T-cell (primary cell): ENCODE data around the gene TMIGD3. TPM values are rescaled to one million over a fixed set of nuclear protein-coding genes. Genes with fewer than 3 reads are reported as not detected.

ENCODE experiments used
- ATAC-seq, 4 experiments: fragments of 200-7000 bp in 3 of 4; fragments of 150-1000 bp in 1 of 4; cut with Tn5 transposase; replicated peaks in 1 of 4; 1 replicate in 3 of 4; 2 replicates in 1 of 4; pipeline ENCODE4 v1.10.0; 2021; ENCODE audit warnings: moderate library complexity in 3 of 4, mild to moderate bottlenecking in 2 of 4, moderate number of reproducible peaks in 1 of 4
- CTCF ChIA-PET, 2 donors: fragments of 300-600 bp; sonication (Branson Sonifier 250); formaldehyde crosslinking; loops; one replicate each; lab custom pipeline; 2022; ENCODE audit warnings: antibody characterized with exemption in 2 of 2; lab: Charles Lee
- POLR2A ChIA-PET, 2 donors: fragments of 300-600 bp; sonication (Branson Sonifier 250); formaldehyde crosslinking; loops; one replicate each; lab custom pipeline; 2022; ENCODE audit warnings: antibody characterized with exemption in 2 of 2; lab: Charles Lee
- DNase-seq, 35 experiments: peaks; one replicate each; pipeline versions ENCODE4 v3.0.0 to v3.0.0-alpha.2; 2013 to 2023
- H3K27ac ChIP-seq: one replicate; pipeline ENCODE4 v1.5.1; 2013; ENCODE audit warnings: low read length
- H3K27me3 ChIP-seq, 2 experiments: replicated peaks in 1 of 2; 1 replicate in 1 of 2; 2 replicates in 1 of 2; pipeline versions ENCODE4 v1.6.1 to v1.7.0; 2013; ENCODE audit warnings: low read length in 1 of 2, mixed read lengths in 1 of 2; ENCODE audit not compliant: control insufficient read depth in 2 of 2, insufficient read depth in 2 of 2; ENCODE audit errors: extremely low read depth in 1 of 2
- H3K36me3 ChIP-seq, 2 donors: 1 replicate in 1 of 2; 2 replicates in 1 of 2; pipeline versions ENCODE4 v1.6.1 to v1.7.0; 2013; ENCODE audit warnings: low read length in 1 of 2; ENCODE audit not compliant: control insufficient read depth in 2 of 2, insufficient read depth in 1 of 2; ENCODE audit errors: extremely low read depth in 1 of 2
- H3K4me1 ChIP-seq, 2 experiments: 1 replicate in 1 of 2; 2 replicates in 1 of 2; pipeline versions ENCODE4 v1.6.1 to v1.7.0; 2013; ENCODE audit warnings: low read length in 2 of 2, mixed read lengths in 1 of 2; ENCODE audit not compliant: insufficient read depth in 2 of 2, control insufficient read depth in 1 of 2; ENCODE audit errors: extremely low read depth in 1 of 2
- H3K4me3 ChIP-seq, 2 donors: 1 replicate in 1 of 2; 2 replicates in 1 of 2; pipeline versions ENCODE4 v1.5.1 to v1.7.0; 2013; ENCODE audit warnings: mild to moderate bottlenecking in 2 of 2, low read length in 1 of 2, moderate library complexity in 1 of 2; ENCODE audit not compliant: control insufficient read depth in 1 of 2; ENCODE audit errors: extremely low read depth in 1 of 2
- H3K9me3 ChIP-seq: 2 replicates; pipeline ENCODE4 v1.7.0; 2013
- H3K27ac Mint-ChIP-seq, 2 donors: one replicate each; pipeline ENCODE4 v1.8.0; 2020 to 2021; ENCODE audit warnings: mild to moderate bottlenecking in 2 of 2, mixed read lengths in 2 of 2
- H3K27me3 Mint-ChIP-seq, 2 donors: one replicate each; pipeline ENCODE4 v1.8.0; 2021 to 2022; ENCODE audit warnings: mixed read lengths in 2 of 2
- H3K36me3 Mint-ChIP-seq: one replicate; pipeline ENCODE4 v1.8.0; 2021; ENCODE audit warnings: mixed read lengths
- H3K4me1 Mint-ChIP-seq, 3 donors: one replicate each; pipeline ENCODE4 v1.8.0; 2020 to 2022; ENCODE audit warnings: mixed read lengths in 3 of 3, mild to moderate bottlenecking in 1 of 3
- H3K4me3 Mint-ChIP-seq, 3 donors: one replicate each; pipeline ENCODE4 v1.8.0; 2020 to 2022; ENCODE audit warnings: mild to moderate bottlenecking in 3 of 3, mixed read lengths in 3 of 3, moderate library complexity in 3 of 3
- H3K9me3 Mint-ChIP-seq, 3 donors: one replicate each; pipeline ENCODE4 v1.8.0; 2020 to 2022; ENCODE audit warnings: mixed read lengths in 3 of 3
- WGBS: methylation state at CpG from one replicate; pipeline ENCODE4 v1.1.5; 2013; ENCODE audit warnings: missing lambda C conversion rate; ENCODE audit not compliant: insufficient coverage; 5-methylcytosine and 5-hydroxymethylcytosine counted together
- total RNA-seq, 35 experiments: library from RNA in 6 of 35; stranded (reverse) in 6 of 35; fragments of 120-200 nt in 1 of 35; gene quantifications; one replicate each; pipeline versions ENCODE4 v1.2.1 to v1.2.4 and lab custom pipeline; 2013 to 2026

Gene TMIGD3
- total RNA-seq, 5 donors from 2014 or later (not counting 1 experiment from before 2014, with no cell fraction given): not detected

DNA sequence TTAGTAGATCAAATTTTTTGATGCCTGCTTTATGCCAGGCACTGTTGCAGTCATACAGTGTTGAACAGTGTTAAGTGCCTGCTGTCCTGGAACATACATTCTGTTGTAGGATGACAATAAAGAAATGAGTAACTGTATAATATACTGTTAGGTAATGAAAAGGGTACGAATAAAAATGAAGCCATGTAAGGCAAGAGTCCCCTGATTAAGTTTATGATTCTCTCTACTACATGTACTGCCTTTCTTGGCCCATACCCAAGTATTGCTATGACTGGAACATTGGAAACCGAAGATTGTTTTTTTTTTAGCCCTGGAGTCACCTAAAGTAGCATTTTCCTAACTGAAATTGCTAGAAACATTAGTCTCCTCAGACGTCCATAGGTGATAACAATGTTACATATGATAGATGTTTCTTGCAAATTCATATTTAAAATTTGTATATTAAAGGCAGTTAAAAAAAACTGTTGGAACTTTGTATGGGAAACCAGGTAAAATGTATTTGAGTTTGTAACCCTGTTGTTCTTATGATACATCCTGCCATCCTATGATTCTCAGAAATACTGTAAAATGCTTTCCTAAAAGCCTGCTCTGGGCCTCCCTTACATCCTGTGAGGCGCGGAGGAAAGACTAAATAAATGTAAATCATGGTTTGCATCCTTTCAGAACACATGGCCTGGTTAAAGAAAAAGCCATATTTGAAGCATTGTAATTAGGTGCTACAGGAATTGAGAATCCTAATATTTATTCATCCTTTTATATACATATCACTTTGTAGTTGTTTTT, 48.4 kb downstream of the TMIGD3 start:
- ChIA-PET POLR2A (interaction anchor here in 1 of 2 donors (0.6 kb wide), 1 partner anchor 170 kb away, joined by 4 read pairs; no protein-coding TSS in a partner anchor), CTCF (no interaction called here)
- no peak for ATAC-seq
- no CpG with 5 or more reads among the region's 5 CpGs for WGBS
- peaks cover 27 to 33% of the 10 kb centered on the region in 2 experiments for H3K4me1 ChIP-seq
- Mint-ChIP-seq H3K4me1 (peaks cover 71 to 72% (median 72%) of the 10 kb centered on the region in 3 donors), H3K27me3 (no peaks in the 10 kb centered on the region), H3K27ac (peak overlapping the region; percentile 49 to 68), H3K36me3 (peaks cover 62% of the 10 kb centered on the region), H3K9me3 (no peaks in the 10 kb centered on the region), H3K4me3 (peak overlapping the region in 1 of 3 donors; percentile 31)
- H3K9me3 ChIP-seq: no peaks in the 10 kb centered on the region
- no peaks in the 10 kb centered on the region for H3K27me3 ChIP-seq
- no peak overlapping the region for H3K4me3 ChIP-seq
- no peak for DNase-seq
- H3K36me3 ChIP-seq: peaks cover 4 to 74% of the 10 kb centered on the region in 2 donors
- H3K27ac ChIP-seq: no peak overlapping the region

- Histone ChIP-seq H3K27ac (no peak overlapping the region), H3K4me3 (no peak overlapping the region), H3K4me1 (peaks cover 29 to 35% of the 10 kb centered on the region in 2 experiments), H3K36me3 (peaks cover 2 to 63% of the 10 kb centered on the region in 2 donors), H3K27me3 (no peaks in the 10 kb centered on the region), H3K9me3 (no peaks in the 10 kb centered on the region)
- peaks cover 58% of the 10 kb centered on the region for H3K36me3 Mint-ChIP-seq
- H3K4me1 Mint-ChIP-seq: peaks cover 80 to 84% (median 80%) of the 10 kb centered on the region in 3 donors
- H3K27me3 Mint-ChIP-seq: no peaks in the 10 kb centered on the region
- DNase-seq (no peak), ATAC-seq (no peak)
- no CpG with 5 or more reads among the region's 3 CpGs for WGBS
- no peaks in the 10 kb centered on the region for H3K9me3 Mint-ChIP-seq
- ChIA-PET CTCF (interaction anchor here (0.6 to 1.2 kb wide), 5 partner anchors 11 to 261 kb away, joined by 3 to 5 read pairs (median 3); no protein-coding TSS in a partner anchor), POLR2A (interaction anchor here in 1 of 2 donors (0.9 kb wide), 1 partner anchor 17 kb away, joined by 5 read pairs; no protein-coding TSS in a partner anchor)
- H3K27ac Mint-ChIP-seq: no peak overlapping the region
- H3K4me3 Mint-ChIP-seq: peak overlapping the region in 1 of 3 donors; percentile 0
Observed at GRCh38 chr1:111453706-111454105, 49.7 kb downstream of the TMIGD3 start.

GRCh38 chr1:111452581-111452980, 50.9 kb downstream of the TMIGD3 start:
- Histone ChIP-seq H3K36me3 (peaks cover 2 to 52% of the 10 kb centered on the region in 2 donors), H3K4me1 (peaks cover 37 to 41% of the 10 kb centered on the region in 2 experiments)

GRCh38 chr1:111450185-111450584, 53.2 kb downstream of the TMIGD3 start:
- H3K4me3 Mint-ChIP-seq: peak overlapping the region; percentile 100
- no peak for ATAC-seq
- peaks cover 41% of the 10 kb centered on the region for H3K36me3 Mint-ChIP-seq
- Histone ChIP-seq H3K4me3 (peak overlapping the region; percentile 81 to 96), H3K36me3 (peaks cover 5 to 43% of the 10 kb centered on the region in 2 donors), H3K27me3 (no peaks in the 10 kb centered on the region), H3K4me1 (peaks cover 37 to 44% of the 10 kb centered on the region in 2 experiments), H3K9me3 (no peaks in the 10 kb centered on the region), H3K27ac (peak overlapping the region; percentile 74)
- peaks cover 86 to 91% (median 91%) of the 10 kb centered on the region in 3 donors for H3K4me1 Mint-ChIP-seq
- POLR2A ChIA-PET: interaction anchor here in 1 of 2 donors (0.6 kb wide), 1 partner anchor 22 kb away, joined by 4 read pairs; no protein-coding TSS in a partner anchor
- WGBS: no CpG with 5 or more reads among the region's 3 CpGs
- H3K27me3 Mint-ChIP-seq: no peaks in the 10 kb centered on the region
- no peak for DNase-seq
- CTCF ChIA-PET: interaction anchor here in 1 of 2 donors (2.0 kb wide), 1 partner anchor 57 kb away, joined by 9 read pairs; no protein-coding TSS in a partner anchor
- peak overlapping the region; percentile 99 to 100 for H3K27ac Mint-ChIP-seq
- no peaks in the 10 kb centered on the region for H3K9me3 Mint-ChIP-seq

More at GRCh38 chr1:111452581-111452980, 50.9 kb downstream of the TMIGD3 start:
- H3K4me3 Mint-ChIP-seq: peak overlapping the region in 1 of 3 donors; percentile 100
- WGBS: no CpG with 5 or more reads among the region's 3 CpGs
- no peak for DNase-seq
- H3K4me1 Mint-ChIP-seq: peaks cover 83 to 86% (median 83%) of the 10 kb centered on the region in 3 donors
- Histone ChIP-seq H3K9me3 (no peaks in the 10 kb centered on the region), H3K27ac (no peak overlapping the region), H3K27me3 (no peaks in the 10 kb centered on the region), H3K4me3 (no peak overlapping the region)
- POLR2A ChIA-PET: interaction anchor here in 1 of 2 donors (0.9 to 1.2 kb wide), 2 partner anchors 18 to 20 kb away, joined by 4 to 5 read pairs; no protein-coding TSS in a partner anchor
- no peak overlapping the region for H3K27ac Mint-ChIP-seq
- H3K27me3 Mint-ChIP-seq: no peaks in the 10 kb centered on the region
- H3K9me3 Mint-ChIP-seq: no peaks in the 10 kb centered on the region
- H3K36me3 Mint-ChIP-seq: peaks cover 47% of the 10 kb centered on the region
- no peak for ATAC-seq
- CTCF ChIA-PET: interaction anchor here (0.6 to 1.2 kb wide), 7 partner anchors 56 to 1529 kb away, joined by 3 to 5 read pairs (median 4); partner anchors contain the start of gene CHI3L2 (in 1 of the 2)

GRCh38 chr1:111449703-111450017, 53.8 kb downstream of the TMIGD3 start:
- ChIA-PET CTCF (interaction anchor here in 1 of 2 donors (2.0 kb wide), 1 partner anchor 58 kb away, joined by 9 read pairs; no protein-coding TSS in a partner anchor), POLR2A (interaction anchor here in 1 of 2 donors (0.6 kb wide), 1 partner anchor 22 kb away, joined by 4 read pairs; no protein-coding TSS in a partner anchor)

More at GRCh38 chr1:111449703-111450017, 53.8 kb downstream of the TMIGD3 start:
- H3K4me3 ChIP-seq: peak overlapping the region; percentile 81 to 96
- ATAC-seq: no peak
- Mint-ChIP-seq H3K4me3 (peak overlapping the region; percentile 100), H3K27ac (peak overlapping the region; percentile 99 to 100), H3K9me3 (no peaks in the 10 kb centered on the region), H3K27me3 (no peaks in the 10 kb centered on the region), H3K4me1 (peaks cover 85 to 91% (median 88%) of the 10 kb centered on the region in 3 donors), H3K36me3 (peaks cover 40% of the 10 kb centered on the region)
- DNase-seq: no peak
- H3K27me3 ChIP-seq: no peaks in the 10 kb centered on the region
- H3K9me3 ChIP-seq: no peaks in the 10 kb centered on the region
- H3K36me3 ChIP-seq: peaks cover 5 to 43% of the 10 kb centered on the region in 2 donors
- WGBS: 0% methylated on average over 7 of the region's 8 CpGs
- H3K27ac ChIP-seq: peak overlapping the region; percentile 74
- peaks cover 37 to 39% of the 10 kb centered on the region in 2 experiments for H3K4me1 ChIP-seq
